Adrenal gland (tissue), 12 donors: ENCODE results near the gene LIN52. TPM values are rescaled to one million over a fixed set of nuclear protein-coding genes. Genes with fewer than 3 reads are reported as not detected.

ENCODE experiments used
- DNase-seq, 7 donors: peaks; one replicate each; pipeline ENCODE4 v3.0.0-alpha.2; 2019 to 2020
- H3K27ac ChIP-seq, 5 donors: fragments of 200-600 bp; sonication (generic) in 4 of 5; 1 replicate in 3 of 5; 2 replicates in 2 of 5; pipeline versions ENCODE4 v1.5.1 to v1.8.0; 2016 to 2020; ENCODE audit warnings: mild to moderate bottlenecking in 1 of 5
- H3K27me3 ChIP-seq: fragments of 200-600 bp; 2 replicates; pipeline ENCODE4 v1.8.0; 2021
- H3K36me3 ChIP-seq, 2 donors: fragments of 200-600 bp; replicated peaks in 1 of 2; 1 replicate in 1 of 2; 2 replicates in 1 of 2; pipeline versions ENCODE4 v1.5.1 to v1.8.0; 2018 to 2022
- H3K4me1 ChIP-seq, 2 donors: fragments of 200-600 bp; replicated peaks in 1 of 2; 1 replicate in 1 of 2; 2 replicates in 1 of 2; pipeline versions ENCODE4 v1.5.1 to v1.8.0; 2018 to 2021
- H3K4me3 ChIP-seq, 4 donors: fragments of 200-600 bp; sonication (generic) in 3 of 4; one replicate each; pipeline ENCODE4 v1.5.1; 2016 to 2018
- H3K9me3 ChIP-seq, 3 donors: fragments of 200-600 bp; sonication (generic) in 1 of 3; replicated peaks in 1 of 3; 1 replicate in 2 of 3; 2 replicates in 1 of 3; pipeline versions ENCODE4 v1.5.1 to v1.8.0; 2016 to 2021
- CTCF ChIP-seq, 6 experiments: fragments of 450-650 bp in 4 of 6; fragments of 200-600 bp in 2 of 6; sonication (generic) in 1 of 6; IDR thresholded peaks; 1 replicate in 5 of 6; 2 replicates in 1 of 6; pipeline versions ENCODE4 v1.5.1 to v1.8.0; 2016 to 2021; ENCODE audit warnings: antibody characterized with exemption in 6 of 6, mild to moderate bottlenecking in 2 of 6, moderate library complexity in 1 of 6
- POLR2A ChIP-seq, 2 donors: fragments of 450-650 bp; IDR thresholded peaks; one replicate each; pipeline ENCODE4 v1.6.1; 2017; ENCODE audit warnings: antibody characterized with exemption in 2 of 2, mild to moderate bottlenecking in 2 of 2, moderate library complexity in 1 of 2
- WGBS, 4 donors: extraction: QIAGEN DNeasy Blood & Tissue Kit in 2 of 4; methylation state at CpG; one replicate each; pipeline versions ENCODE4 v1.1.5 to v1.1.7; 2013 to 2017; 5-methylcytosine and 5-hydroxymethylcytosine counted together
- intact Hi-C, 2 donors: fragments of 100-400 bp; cut with DNase I; formaldehyde crosslinking; loops; one replicate each; pipeline versions ENCODE4 v1.14.1 to v1.15.0; 2022 to 2023
- polyA plus RNA-seq, 3 donors: library from polyadenylated mRNA; stranded (reverse); fragments of 200-250 nt in 2 of 3; fragments of 350-450 nt in 1 of 3; fragmentation: Illumina TruSeq in 1 of 3; extraction: RNeasy Lipid Tissue Mini Kit (QIAGEN cat#74804) in 1 of 3; gene quantifications; one replicate each; pipeline ENCODE4 v1.2.3, GENCODE V29; 2013 to 2014
- total RNA-seq, 9 donors: library from RNA; depleted of rRNA in 4 of 9; stranded (reverse); fragments of >200 nt in 4 of 9; fragments of 120-200 nt in 1 of 9; fragmentation: NEBNext Ultra II Directional in 1 of 9; extraction: Animal tissue kit (Norgen Biotek cat#: 25700) in 1 of 9; gene quantifications; one replicate each; pipeline versions ENCODE4 v1.1.0 to v1.2.4, GENCODE V29; 2013 to 2023
- donor health status: healthy with polysubstance abuse.
- donor health status: Bipolar disorder and iron deficiency.
- donor health status: DM: yes; HTN: yes; CAD: no.
- donor health status: DM: no; HTN: no; CAD: no.
- donor health status: DM: no; HTN: no; CAD: no.
- donor health status: DM: yes; HTN: yes; CAD: no.

LIN52 gene
- total and polyA plus RNA-seq, 12 donors: 4.6 to 14.3 (median 8.0) TPM

DNA sequence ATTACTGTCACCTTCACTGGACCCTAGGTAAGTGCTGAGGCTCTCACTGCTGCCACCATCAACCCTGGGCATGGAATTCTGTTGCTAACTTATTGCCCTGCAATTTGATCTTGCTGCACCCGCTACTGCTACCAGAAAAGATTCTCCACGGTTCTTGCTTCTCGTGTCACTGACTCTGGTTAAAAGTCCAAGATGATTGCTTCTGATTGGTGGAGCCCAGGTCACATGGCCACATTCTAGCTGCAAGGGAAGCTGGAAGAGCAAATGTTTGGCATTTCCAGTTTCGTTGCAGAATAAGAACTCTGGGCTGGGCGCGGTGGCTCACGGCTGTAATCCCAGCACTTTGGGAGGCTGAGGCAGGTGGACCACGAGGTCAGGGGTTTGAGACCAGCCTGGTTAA lies 147.0 kb downstream of the LIN52 start:
- Histone ChIP-seq H3K27ac (no peak overlapping the region), H3K4me3 (no peak overlapping the region), H3K36me3 (no peaks in the 10 kb centered on the region), H3K9me3 (no peaks in the 10 kb centered on the region), H3K27me3 (no peaks in the 10 kb centered on the region), H3K4me1 (no peaks in the 10 kb centered on the region)
- no peak for DNase-seq
- intact Hi-C loops: no loop called here
- 76 to 90% (median 85%) methylated on average over 8 of the region's 8 CpGs for WGBS, 4 donors
- TF ChIP-seq POLR2A (IDR thresholded peaks at IDR 0.05): no peak
- no peak for TF ChIP-seq CTCF (IDR thresholded peaks at IDR 0.05)

- H3K36me3 ChIP-seq: no peaks in the 10 kb centered on the region
- H3K27me3 ChIP-seq: peaks cover 26% of the 10 kb centered on the region
- no peak overlapping the region for H3K27ac ChIP-seq
These were observed 150.3 kb downstream of the LIN52 start for GRCh38 chr14:74235017-74235416.

GRCh38 chr14:74237441-74237840 lies 152.7 kb downstream of the LIN52 start:
- WGBS, 4 donors: 74 to 82% (median 76%) methylated on average over 4 of the region's 4 CpGs
- peaks cover 51% of the 10 kb centered on the region for H3K27me3 ChIP-seq
- no peak for TF ChIP-seq CTCF (IDR thresholded peaks at IDR 0.05)
- no peak for TF ChIP-seq POLR2A (IDR thresholded peaks at IDR 0.05)

More at GRCh38 chr14:74235017-74235416, 150.3 kb downstream of the LIN52 start:
- no peak for TF ChIP-seq CTCF (IDR thresholded peaks at IDR 0.05)
- no peak for TF ChIP-seq POLR2A (IDR thresholded peaks at IDR 0.05)
- H3K4me1 ChIP-seq: peaks cover 0 to 6% of the 10 kb centered on the region in 2 donors
- intact Hi-C loops: no loop called here
- no peak overlapping the region for H3K4me3 ChIP-seq
- H3K9me3 ChIP-seq: no peaks in the 10 kb centered on the region
- no peak for DNase-seq
- 61 to 81% (median 76%) methylated on average over 4 of the region's 4 CpGs for WGBS, 4 donors

GRCh38 chr14:74238974-74239847 lies 154.5 kb downstream of the LIN52 start, which contains the start of gene VSX2:
VSX2 (plus strand) TSS chr14:74239449; CDS start chr14:74239562, 113 bp downstream.
- H3K9me3 ChIP-seq: no peaks in the 10 kb centered on the region
- intact Hi-C loops: no loop called here
- peaks cover 68% of the 10 kb centered on the region for H3K27me3 ChIP-seq
- no peak for TF ChIP-seq POLR2A (IDR thresholded peaks at IDR 0.05)
- TF ChIP-seq CTCF (IDR thresholded peaks at IDR 0.05): no peak
- no peak for DNase-seq
- peak within 1 kb of the TSS in 1 of 4 donors; percentile 44 for H3K4me3 ChIP-seq
- H3K27ac ChIP-seq: no peak within 1 kb of the TSS
- peaks cover 14 to 26% of the 10 kb centered on the region in 2 donors for H3K4me1 ChIP-seq
- WGBS, 4 donors: 12 to 24% (median 14%) methylated on average over 16 to 40 of the region's 40 CpGs
- H3K36me3 ChIP-seq: no peaks in the 10 kb centered on the region

More at GRCh38 chr14:74237441-74237840, 152.7 kb downstream of the LIN52 start:
- no peaks in the 10 kb centered on the region for H3K36me3 ChIP-seq
- H3K9me3 ChIP-seq: no peaks in the 10 kb centered on the region
- no peak overlapping the region for H3K4me3 ChIP-seq
- H3K4me1 ChIP-seq: peaks cover 14 to 26% of the 10 kb centered on the region in 2 donors
- intact Hi-C loops: no loop called here
- H3K27ac ChIP-seq: no peak overlapping the region
- no peak for DNase-seq
